Keratinocyte (primary cell): ENCODE measurements around the gene FBLN1. TPM values are rescaled to one million over a fixed set of nuclear protein-coding genes. Genes with fewer than 3 reads are reported as not detected.
"Not testable (repeated sequence)": the region's sequence is repeated elsewhere in the genome, so short reads cannot be mapped to it uniquely, and the experiment has no call there.

Experiments used
- DNase-seq: peaks from one replicate; pipeline ENCODE4 v3.0.0-alpha.2; 2011; ENCODE audit warnings: low read depth, missing footprints, low spot score
- FAIRE-seq: peaks from 2 replicates; lab custom pipeline; 2011; peaks lifted over from hg19 to GRCh38; lab: Jason Lieb, UNC
- H2AFZ ChIP-seq: 2 replicates; pipeline ENCODE4 v1.6.0; 2012; ENCODE audit warnings: low read length, control low read depth, inconsistent platforms; ENCODE audit not compliant: control insufficient read depth
- H3K27ac ChIP-seq: 2 replicates; pipeline ENCODE4 v1.5.1; 2011; ENCODE audit warnings: low read length; ENCODE audit not compliant: control insufficient read depth, insufficient read depth
- H3K27me3 ChIP-seq: 3 replicates; pipeline ENCODE4 v1.6.0; 2011; ENCODE audit warnings: low read length; ENCODE audit not compliant: control insufficient read depth, insufficient read depth; ENCODE audit errors: extremely low read depth
- H3K36me3 ChIP-seq, 2 experiments: 2 replicates in 1 of 2; 3 replicates in 1 of 2; pipeline ENCODE4 v1.5.1; 2011; ENCODE audit warnings: low read length in 2 of 2, mild to moderate bottlenecking in 1 of 2; ENCODE audit not compliant: control insufficient read depth in 2 of 2, insufficient read depth in 2 of 2; ENCODE audit errors: extremely low read depth in 1 of 2
- H3K4me1 ChIP-seq: 3 replicates; pipeline ENCODE4 v1.5.1; 2011; ENCODE audit warnings: low read length; ENCODE audit not compliant: control insufficient read depth, insufficient read depth; ENCODE audit errors: extremely low read depth
- H3K4me2 ChIP-seq: 3 replicates; pipeline ENCODE4 v1.6.0; 2011; ENCODE audit warnings: low read depth, low read length; ENCODE audit not compliant: control insufficient read depth, insufficient read depth; ENCODE audit errors: extremely low read depth
- H3K4me3 ChIP-seq, 3 experiments: fragments of 200-600 bp in 1 of 3; sonication (generic) in 1 of 3; 2 replicates in 2 of 3; 3 replicates in 1 of 3; pipeline ENCODE4 v1.5.1; 2011 to 2016; ENCODE audit warnings: low read length in 3 of 3, mild to moderate bottlenecking in 3 of 3, control low read depth in 2 of 3, inconsistent platforms in 1 of 3, low read depth in 1 of 3, mixed read lengths in 1 of 3, mixed run types in 1 of 3, moderate library complexity in 1 of 3; ENCODE audit not compliant: control insufficient read depth in 2 of 3, insufficient read depth in 2 of 3; ENCODE audit errors: extremely low read depth in 1 of 3
- H3K79me2 ChIP-seq: 2 replicates; pipeline ENCODE4 v1.6.0; 2012; ENCODE audit warnings: low read length; ENCODE audit not compliant: control insufficient read depth, insufficient read depth
- H3K9ac ChIP-seq: 3 replicates; pipeline ENCODE4 v1.6.0; 2011; ENCODE audit warnings: low read length; ENCODE audit not compliant: control insufficient read depth, insufficient read depth; ENCODE audit errors: extremely low read depth
- H3K9me1 ChIP-seq: 3 replicates; pipeline ENCODE4 v1.6.0; 2011; ENCODE audit warnings: low read length; ENCODE audit not compliant: control insufficient read depth, insufficient read depth; ENCODE audit errors: extremely low read depth
- H3K9me3 ChIP-seq: 2 replicates; pipeline ENCODE4 v1.5.1; 2012; ENCODE audit warnings: low read depth, low read length; ENCODE audit not compliant: control insufficient read depth
- H4K20me1 ChIP-seq: 3 replicates; pipeline ENCODE4 v1.6.0; 2011; ENCODE audit warnings: low read length; ENCODE audit not compliant: control insufficient read depth, insufficient read depth; ENCODE audit errors: extremely low read depth
- EZH2 ChIP-seq: IDR thresholded peaks from one replicate; pipeline ENCODE4 v1.6.1; 2012; ENCODE audit warnings: inconsistent platforms, mild to moderate bottlenecking, low read length, moderate library complexity
- dilution Hi-C: fragments of 300-500 bp; cut with MboI; formaldehyde crosslinking; loops from one replicate; pipeline ENCODE4 v1.7.0; 2020; ENCODE audit warnings: low sequenced_read_pairs; ENCODE audit not compliant: extremely low pct_ligation_motif_present
- polyA plus RNA-seq, 5 experiments: library from polyadenylated mRNA; depleted of rRNA in 3 of 5; stranded (reverse) in 3 of 5; stranded (forward) in 1 of 5; unstranded in 1 of 5; fragments of >200 nt; gene quantifications; 1 replicate in 1 of 5; 2 replicates in 3 of 5; 3 replicates in 1 of 5; pipeline versions ENCODE4 v1.2.1 to v1.2.3, GENCODE V29; 2011 to 2012; ENCODE audit warnings: missing spikeins in 2 of 5, low read depth in 1 of 5, low replicate concordance in 1 of 5
- TF ChIP-seq, protein P1 (sequence below), 3 experiments: IDR thresholded peaks in 1 of 3; conservative IDR thresholded peaks in 1 of 3; optimal IDR thresholded peaks in 1 of 3; 2 replicates in 2 of 3; 3 replicates in 1 of 3; pipeline versions ENCODE3 to v1.5.1; 2011; ENCODE audit warnings: low read length in 3 of 3, mild to moderate bottlenecking in 3 of 3, moderate library complexity in 2 of 3, control low read depth in 1 of 3, inconsistent platforms in 1 of 3; ENCODE audit not compliant: insufficient read depth in 2 of 3; ENCODE audit errors: extremely low read depth in 1 of 3

Gene FBLN1
- polyA plus RNA-seq, 1 donor (not counting 4 experiments of a cell fraction or from before 2014, with no cell fraction given): 13.7 TPM

DNA sequence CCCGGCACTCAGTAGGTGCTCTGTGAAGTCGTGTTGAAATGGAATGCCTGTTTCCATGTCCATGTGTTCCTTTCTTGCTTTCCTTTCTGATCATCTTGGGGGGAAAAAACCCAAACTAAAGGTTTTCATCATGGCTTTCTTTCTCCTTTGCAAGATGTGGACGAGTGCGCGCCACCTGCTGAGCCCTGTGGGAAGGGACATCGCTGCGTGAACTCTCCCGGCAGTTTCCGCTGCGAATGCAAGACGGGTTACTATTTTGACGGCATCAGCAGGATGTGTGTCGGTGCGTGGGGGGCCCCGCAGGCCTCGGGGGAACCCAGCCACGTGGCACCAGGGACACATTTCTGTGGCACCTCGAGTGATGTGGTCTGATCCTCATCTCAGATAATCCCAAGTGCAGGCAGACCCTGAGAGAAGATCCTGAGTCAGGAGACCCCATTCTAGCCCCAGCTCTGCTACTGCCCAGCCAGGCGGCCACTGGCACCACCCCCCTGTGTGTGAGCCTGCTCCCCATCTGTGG is 39.4 kb downstream of the FBLN1 start:
- no peak overlapping the region for H3K4me2 ChIP-seq
- peaks cover 0 to 4% of the 10 kb centered on the region in 2 experiments for H3K36me3 ChIP-seq
- H3K4me3 ChIP-seq: no peak overlapping the region
- no peaks in the 10 kb centered on the region for H3K27me3 ChIP-seq
- H3K4me1 ChIP-seq: peaks cover 17% of the 10 kb centered on the region
- TF ChIP-seq, protein P1, sequence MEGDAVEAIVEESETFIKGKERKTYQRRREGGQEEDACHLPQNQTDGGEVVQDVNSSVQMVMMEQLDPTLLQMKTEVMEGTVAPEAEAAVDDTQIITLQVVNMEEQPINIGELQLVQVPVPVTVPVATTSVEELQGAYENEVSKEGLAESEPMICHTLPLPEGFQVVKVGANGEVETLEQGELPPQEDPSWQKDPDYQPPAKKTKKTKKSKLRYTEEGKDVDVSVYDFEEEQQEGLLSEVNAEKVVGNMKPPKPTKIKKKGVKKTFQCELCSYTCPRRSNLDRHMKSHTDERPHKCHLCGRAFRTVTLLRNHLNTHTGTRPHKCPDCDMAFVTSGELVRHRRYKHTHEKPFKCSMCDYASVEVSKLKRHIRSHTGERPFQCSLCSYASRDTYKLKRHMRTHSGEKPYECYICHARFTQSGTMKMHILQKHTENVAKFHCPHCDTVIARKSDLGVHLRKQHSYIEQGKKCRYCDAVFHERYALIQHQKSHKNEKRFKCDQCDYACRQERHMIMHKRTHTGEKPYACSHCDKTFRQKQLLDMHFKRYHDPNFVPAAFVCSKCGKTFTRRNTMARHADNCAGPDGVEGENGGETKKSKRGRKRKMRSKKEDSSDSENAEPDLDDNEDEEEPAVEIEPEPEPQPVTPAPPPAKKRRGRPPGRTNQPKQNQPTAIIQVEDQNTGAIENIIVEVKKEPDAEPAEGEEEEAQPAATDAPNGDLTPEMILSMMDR (optimal IDR thresholded peaks at IDR 0.05 in 1 of 3, IDR thresholded peaks at IDR 0.05 in 1 of 3, conservative IDR thresholded peaks at IDR 0.05 in 1 of 3; ENCODE audit: extremely low read depth in 1 of 3, insufficient read depth in 2 of 3, low read length in 3 of 3): no peak
- TF ChIP-seq EZH2: no peak
- H3K27ac ChIP-seq: no peak overlapping the region
- FAIRE-seq (no peak), DNase-seq (no peak)
- H3K9me1 ChIP-seq: no peaks in the 10 kb centered on the region
- no peaks in the 10 kb centered on the region for H4K20me1 ChIP-seq
- dilution Hi-C loops: no loop called here
- H3K9me3 ChIP-seq: no peaks in the 10 kb centered on the region
- no peak overlapping the region for H2AFZ ChIP-seq
- H3K9ac ChIP-seq: no peak overlapping the region
- no peaks in the 10 kb centered on the region for H3K79me2 ChIP-seq

DNA sequence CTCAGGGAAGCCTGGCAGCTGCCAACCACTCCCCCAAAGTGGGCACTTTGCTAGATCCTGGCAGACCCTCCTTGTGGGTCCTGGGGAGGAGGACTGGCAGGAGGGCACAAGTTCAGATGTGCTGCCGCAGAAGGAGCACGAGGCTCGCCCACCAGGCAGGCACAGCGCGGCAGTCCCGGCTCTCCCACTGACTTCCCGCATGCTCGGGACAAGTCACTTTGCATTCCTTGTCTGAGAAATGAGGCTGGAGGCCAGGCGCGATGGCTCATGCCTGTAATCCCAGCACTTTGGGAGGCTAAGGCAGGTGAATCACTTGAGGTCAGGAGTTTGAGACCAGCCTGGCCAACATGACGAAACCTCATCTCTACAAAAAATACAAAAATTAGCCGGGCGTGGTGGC is 40.1 kb downstream of the FBLN1 start:
- peaks cover 13% of the 10 kb centered on the region for H3K4me1 ChIP-seq
- H3K9me1 ChIP-seq, H3K9ac ChIP-seq, H3K36me3 ChIP-seq, H3K9me3 ChIP-seq, H3K27ac ChIP-seq, H3K79me2 ChIP-seq, dilution Hi-C loops, H3K27me3 ChIP-seq, H3K4me3 ChIP-seq, DNase-seq, FAIRE-seq, H4K20me1 ChIP-seq, H3K4me2 ChIP-seq, H2AFZ ChIP-seq: not testable (repeated sequence)

DNA sequence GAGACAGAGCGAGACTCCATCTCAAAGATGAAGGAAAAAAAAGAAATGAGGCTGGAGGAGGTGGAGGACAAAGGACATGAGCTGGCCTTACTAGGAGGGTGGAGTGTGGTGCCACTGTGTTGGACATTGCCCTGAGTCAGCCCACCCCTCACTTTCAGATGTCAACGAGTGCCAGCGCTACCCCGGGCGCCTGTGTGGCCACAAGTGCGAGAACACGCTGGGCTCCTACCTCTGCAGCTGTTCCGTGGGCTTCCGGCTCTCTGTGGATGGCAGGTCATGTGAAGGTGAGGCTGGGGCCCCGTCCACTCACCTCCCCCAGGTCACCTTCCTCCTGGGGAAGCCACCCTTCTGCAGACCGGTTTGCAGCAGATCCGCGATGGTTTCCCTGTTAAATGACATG is 40.6 kb downstream of the FBLN1 start:
- FAIRE-seq: no peak

More for the DNA sequence above, 40.6 kb downstream of the FBLN1 start:
- H3K36me3 ChIP-seq: peaks cover 0 to 4% of the 10 kb centered on the region in 2 experiments
- no peaks in the 10 kb centered on the region for H3K9me1 ChIP-seq
- H3K9me3 ChIP-seq: no peaks in the 10 kb centered on the region
- dilution Hi-C loops: no loop called here
- H3K27me3 ChIP-seq: no peaks in the 10 kb centered on the region
- H3K79me2 ChIP-seq: no peaks in the 10 kb centered on the region
- no peak overlapping the region for H3K27ac ChIP-seq
- TF ChIP-seq, protein P1 (optimal IDR thresholded peaks at IDR 0.05 in 1 of 3, IDR thresholded peaks at IDR 0.05 in 1 of 3, conservative IDR thresholded peaks at IDR 0.05 in 1 of 3; ENCODE audit: extremely low read depth in 1 of 3, insufficient read depth in 2 of 3, low read length in 3 of 3): no peak
- TF ChIP-seq EZH2: no peak
- H3K9ac ChIP-seq: no peak overlapping the region
- H2AFZ ChIP-seq: no peak overlapping the region
- no peak for DNase-seq
- no peaks in the 10 kb centered on the region for H4K20me1 ChIP-seq
- no peak overlapping the region for H3K4me3 ChIP-seq
- peaks cover 9% of the 10 kb centered on the region for H3K4me1 ChIP-seq
- no peak overlapping the region for H3K4me2 ChIP-seq
